HEK293 (cell line): ENCODE results near the gene NELL1.

Experiments
- CTCF ChIA-PET: fragments of 350-600 bp; formaldehyde crosslinking; extraction: SDS; loops from one replicate; lab custom pipeline; 2021; ENCODE audit warnings: antibody characterized with exemption; lab: Yijun Ruan, JAX
- POLR2A ChIA-PET: fragments of 300-600 bp; formaldehyde crosslinking; extraction: SDS; loops from one replicate; lab custom pipeline; 2020; ENCODE audit warnings: antibody characterized with exemption, inconsistent platforms; lab: Yijun Ruan, JAX
- H3K27ac ChIP-seq: fragments of 200-500 bp; sonication (Bioruptor generic); 2 replicates; pipeline ENCODE4 v1.5.1; 2014; ENCODE audit warnings: low read depth, low read length, control low read depth, inconsistent platforms; ENCODE audit errors: extremely low read depth
- H3K36me3 ChIP-seq, 2 experiments: fragments of 200-500 bp in 1 of 2; sonication (Bioruptor generic) in 1 of 2; 1 replicate in 1 of 2; 2 replicates in 1 of 2; pipeline ENCODE4 v1.5.1; 2014 to 2017; ENCODE audit warnings: inconsistent platforms in 2 of 2, low read length in 2 of 2; ENCODE audit not compliant: control insufficient read depth in 2 of 2, insufficient read depth in 1 of 2
- H3K4me1 ChIP-seq: fragments of 200-500 bp; sonication (Bioruptor generic); 2 replicates; pipeline ENCODE4 v1.5.1; 2014; ENCODE audit warnings: mild to moderate bottlenecking, low read length, inconsistent platforms; ENCODE audit not compliant: control insufficient read depth, insufficient read depth
- H3K4me3 ChIP-seq: 2 replicates; pipeline ENCODE4 v1.5.1; 2011; ENCODE audit warnings: low read depth, mild to moderate bottlenecking, control low read depth, low read length, moderate library complexity
- H3K9me3 ChIP-seq: fragments of 200-500 bp; sonication (Bioruptor generic); 2 replicates; pipeline ENCODE4 v1.5.1; 2014; ENCODE audit warnings: low read depth, low read length, inconsistent platforms; ENCODE audit not compliant: control insufficient read depth, insufficient read depth
- BCL11A ChIP-seq: fragments of 450-650 bp; formaldehyde crosslinking; IDR thresholded peaks from 2 replicates; pipeline ENCODE4 v1.5.1; 2016; ENCODE audit warnings: low read depth, missing biosample characterization, missing genetic modification characterization
- GFI1B ChIP-seq: fragments of 450-650 bp; formaldehyde crosslinking; IDR thresholded peaks from 2 replicates; pipeline ENCODE4 v1.5.1; 2016; ENCODE audit warnings: missing biosample characterization, missing genetic modification characterization
- HOXA7 ChIP-seq: sonication (generic); formaldehyde crosslinking; IDR thresholded peaks from 2 replicates; pipeline ENCODE4 v1.8.1; 2022; ENCODE audit warnings: missing genetic modification reagents, borderline replicate concordance
- HOXC10 ChIP-seq: sonication (generic); formaldehyde crosslinking; IDR thresholded peaks from 2 replicates; pipeline ENCODE4 v1.8.1; 2023; ENCODE audit warnings: mild to moderate bottlenecking, missing genetic modification reagents
- YY1 ChIP-seq: fragments of 450-650 bp; formaldehyde crosslinking; IDR thresholded peaks from 2 replicates; pipeline ENCODE4 v1.5.1; 2018; ENCODE audit warnings: missing biosample characterization, missing genetic modification characterization
- ZBTB21 ChIP-seq: fragments of 450-650 bp; formaldehyde crosslinking; IDR thresholded peaks from 2 replicates; pipeline ENCODE4 v1.5.1; 2017; ENCODE audit warnings: missing biosample characterization, missing genetic modification characterization
- ZBTB6 ChIP-seq: fragments of 450-650 bp; formaldehyde crosslinking; IDR thresholded peaks from 2 replicates; pipeline ENCODE4 v1.5.1; 2017; ENCODE audit warnings: missing biosample characterization, missing genetic modification characterization
- ZNF10 ChIP-seq: fragments of 450-650 bp; formaldehyde crosslinking; IDR thresholded peaks from 2 replicates; pipeline ENCODE4 v1.5.1; 2017; ENCODE audit warnings: missing biosample characterization, missing genetic modification characterization
- ZNF121 ChIP-seq: fragments of 450-650 bp; formaldehyde crosslinking; IDR thresholded peaks from 2 replicates; pipeline ENCODE4 v1.5.1; 2016; ENCODE audit warnings: missing biosample characterization, missing genetic modification characterization
- ZNF16 ChIP-seq: fragments of 450-650 bp; formaldehyde crosslinking; IDR thresholded peaks from 2 replicates; pipeline ENCODE4 v1.5.1; 2016; ENCODE audit warnings: low read depth, missing biosample characterization, missing genetic modification characterization
- ZNF239 ChIP-seq: fragments of 450-650 bp; formaldehyde crosslinking; IDR thresholded peaks from 2 replicates; pipeline ENCODE4 v1.5.1; 2016; ENCODE audit warnings: missing biosample characterization, missing genetic modification characterization
- ZNF510 ChIP-seq: fragments of 450-650 bp; formaldehyde crosslinking; IDR thresholded peaks from 2 replicates; pipeline ENCODE4 v1.5.1; 2018; ENCODE audit warnings: mild to moderate bottlenecking, missing genetic modification characterization, missing biosample characterization; ENCODE audit not compliant: insufficient replicate concordance
- ZNF513 ChIP-seq: fragments of 450-650 bp; IDR thresholded peaks from 2 replicates; pipeline ENCODE4 v1.5.1; 2018; ENCODE audit warnings: missing biosample characterization, missing genetic modification characterization
- ZNF621 ChIP-seq: fragments of 450-650 bp; formaldehyde crosslinking; IDR thresholded peaks from 2 replicates; pipeline ENCODE4 v1.5.1; 2017; ENCODE audit warnings: missing biosample characterization, missing genetic modification characterization
- ZNF654 ChIP-seq: fragments of 450-650 bp; formaldehyde crosslinking; IDR thresholded peaks from 2 replicates; pipeline ENCODE4 v1.5.1; 2016; ENCODE audit warnings: low read depth, missing biosample characterization, missing genetic modification characterization
- ZNF664 ChIP-seq: fragments of 450-650 bp; formaldehyde crosslinking; IDR thresholded peaks from 2 replicates; pipeline ENCODE4 v1.5.1; 2016; ENCODE audit warnings: missing biosample characterization, missing genetic modification characterization
- ZNF704 ChIP-seq: fragments of 450-650 bp; formaldehyde crosslinking; IDR thresholded peaks from 2 replicates; pipeline ENCODE4 v1.5.1; 2016; ENCODE audit warnings: missing biosample characterization, missing genetic modification characterization
- ZNF791 ChIP-seq: fragments of 450-650 bp; formaldehyde crosslinking; IDR thresholded peaks from 2 replicates; pipeline ENCODE4 v1.5.1; 2016; ENCODE audit warnings: missing biosample characterization, missing genetic modification characterization
- ZNF843 ChIP-seq: fragments of 450-650 bp; formaldehyde crosslinking; IDR thresholded peaks from 2 replicates; pipeline ENCODE4 v1.5.1; 2016; ENCODE audit warnings: missing biosample characterization, missing genetic modification characterization
- ZSCAN4 ChIP-seq: fragments of 450-650 bp; formaldehyde crosslinking; IDR thresholded peaks from 2 replicates; pipeline ENCODE4 v1.5.1; 2017; ENCODE audit warnings: missing biosample characterization, missing genetic modification characterization
- ZSCAN5A ChIP-seq: fragments of 450-650 bp; formaldehyde crosslinking; IDR thresholded peaks from 2 replicates; pipeline ENCODE4 v1.5.1; 2016; ENCODE audit warnings: missing biosample characterization, missing genetic modification characterization

The NELL1 gene

GRCh38 chr11:21511835-21512440 is 842.6 kb downstream of the NELL1 start:
- CTCF ChIA-PET, result interaction anchor here (0.6 to 3.7 kb wide), 20 partner anchors 7 to 1028 kb away, joined by 3 to 26 read pairs (median 3); no protein-coding TSS in a partner anchor

DNA sequence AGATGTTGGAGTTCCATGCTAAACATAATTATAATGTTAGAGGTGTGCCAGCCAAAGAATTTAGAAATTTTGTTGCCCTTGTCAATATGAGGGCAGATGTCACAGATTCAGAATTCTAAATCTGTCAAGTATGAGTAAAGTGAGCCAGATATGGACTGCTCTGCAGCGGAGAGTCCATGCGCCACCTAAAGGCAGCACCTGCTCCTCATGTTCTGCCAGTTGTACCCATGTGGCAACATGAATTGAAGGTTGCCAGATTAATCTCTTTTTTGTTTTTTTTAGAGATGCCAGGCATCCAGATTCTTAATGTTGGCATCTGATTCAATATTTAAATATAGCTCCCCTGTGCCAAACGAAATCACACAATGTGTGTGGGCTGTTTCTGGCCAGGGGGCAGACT is 844.9 kb downstream of the NELL1 start:
- no peaks in the 10 kb centered on the region for H3K36me3 ChIP-seq
- ChIA-PET POLR2A (no interaction called here), CTCF (interaction anchor here (0.7 kb wide), 1 partner anchor 26 kb away, joined by 3 read pairs; no protein-coding TSS in a partner anchor)
- H3K4me1 ChIP-seq, result no peaks in the 10 kb centered on the region
- no peak overlapping the region for H3K4me3 ChIP-seq
- H3K9me3 ChIP-seq, result no peaks in the 10 kb centered on the region
- TF ChIP-seq YY1 (no peak), HOXC10 (CRISPR knock-in tag) (no peak), ZNF121 (tag by site-specific recombination) (no peak), ZNF621 (no peak), ZNF791 (no peak), ZNF239 (tag by site-specific recombination) (no peak), ZBTB6 (tag by site-specific recombination) (no peak), GFI1B (tag by site-specific recombination) (no peak), ZSCAN5A (tag by site-specific recombination) (no peak), ZNF513 (tag by site-specific recombination) (no peak)
- TF ChIP-seq, all 188 proteins: peak for 0
- H3K27ac ChIP-seq, result no peak overlapping the region

More at GRCh38 chr11:21511835-21512440, 842.6 kb downstream of the NELL1 start:
- Histone ChIP-seq H3K27ac (no peak overlapping the region), H3K36me3 (no peaks in the 10 kb centered on the region)
- no peak for TF ChIP-seq ZNF664 (tag by site-specific recombination)
- no peak for TF ChIP-seq ZNF704
- TF ChIP-seq ZNF654, result peak; percentile 45
- no peak for TF ChIP-seq ZNF121 (tag by site-specific recombination)
- 0 out of 2 replicates have a peak, but pooled peaks have one; percentile 23 for TF ChIP-seq ZBTB21 (tag by site-specific recombination)
- TF ChIP-seq, all 188 proteins: peak for 2
- POLR2A ChIA-PET, result interaction anchor here (0.6 kb wide), 1 partner anchor 864 kb away, joined by 3 read pairs; no protein-coding TSS in a partner anchor
- H3K4me1 ChIP-seq, result no peaks in the 10 kb centered on the region
- H3K9me3 ChIP-seq, result no peaks in the 10 kb centered on the region
- H3K4me3 ChIP-seq, result no peak overlapping the region

- POLR2A ChIA-PET, result no interaction called here
- H3K4me1 ChIP-seq, result no peaks in the 10 kb centered on the region
- no peak overlapping the region for H3K27ac ChIP-seq
- H3K36me3 ChIP-seq, result no peaks in the 10 kb centered on the region
- no peak overlapping the region for H3K4me3 ChIP-seq
- CTCF ChIA-PET, result no interaction called here
- no peaks in the 10 kb centered on the region for H3K9me3 ChIP-seq
- TF ChIP-seq ZNF510 (tag by site-specific recombination) (no peak), HOXA7 (CRISPR knock-in tag) (no peak), ZNF10 (tag by site-specific recombination) (no peak), ZNF16 (tag by site-specific recombination) (no peak), ZNF843 (no peak), ZSCAN4 (tag by site-specific recombination) (no peak), ZNF513 (tag by site-specific recombination) (no peak), ZNF621 (no peak), BCL11A (tag by site-specific recombination) (no peak)
Measured at GRCh38 chr11:21520244-21520643, 850.9 kb downstream of the NELL1 start.
